Endothelial cell of hepatic sinusoid (primary cell): ENCODE results near the gene ELMOD3.

Experiments used
- in situ Hi-C: cut with HindIII; loops from 2 replicates; pipeline ENCODE4 v1.10.0; 2017; ENCODE audit warnings: low sequenced_read_pairs

ELMOD3 gene

DNA sequence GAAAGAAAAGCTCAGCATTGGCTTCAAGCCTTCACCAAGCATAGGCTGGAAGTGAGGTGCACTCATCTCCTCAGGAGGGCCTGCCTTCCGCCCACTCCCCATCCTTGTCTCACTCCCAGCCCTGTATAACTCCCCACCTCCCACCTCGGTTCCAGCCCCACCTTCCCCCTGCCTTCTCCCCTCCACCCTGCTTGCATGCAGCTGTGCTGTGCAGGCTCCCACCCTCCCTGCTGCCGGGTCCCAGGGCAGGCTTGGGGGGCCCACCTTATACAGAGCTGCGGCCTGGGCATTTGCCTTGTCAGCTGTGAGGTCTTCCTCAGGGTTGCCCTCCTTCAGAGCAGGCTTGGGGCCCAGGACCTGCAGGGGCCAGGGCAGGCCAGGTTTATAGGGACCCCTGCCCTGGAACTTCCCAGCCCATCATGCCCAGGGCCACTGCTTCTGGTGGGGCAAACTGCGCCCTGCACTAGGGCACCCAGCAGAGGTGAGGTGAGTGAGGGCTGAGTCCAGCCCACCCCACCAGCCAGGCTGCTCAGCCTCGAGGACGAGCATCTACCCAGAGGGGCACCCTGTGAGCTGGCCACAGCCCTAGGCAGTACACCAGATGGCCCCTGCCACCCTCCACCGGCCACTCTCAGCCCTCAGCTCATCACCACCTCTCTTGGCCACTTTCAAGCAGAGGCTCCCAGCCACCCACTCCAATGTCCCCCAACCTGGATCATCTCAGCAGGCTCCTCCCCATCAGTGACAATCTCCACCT is 44.0 kb downstream of the ELMOD3 start:
- in situ Hi-C loops: no loop called here

DNA sequence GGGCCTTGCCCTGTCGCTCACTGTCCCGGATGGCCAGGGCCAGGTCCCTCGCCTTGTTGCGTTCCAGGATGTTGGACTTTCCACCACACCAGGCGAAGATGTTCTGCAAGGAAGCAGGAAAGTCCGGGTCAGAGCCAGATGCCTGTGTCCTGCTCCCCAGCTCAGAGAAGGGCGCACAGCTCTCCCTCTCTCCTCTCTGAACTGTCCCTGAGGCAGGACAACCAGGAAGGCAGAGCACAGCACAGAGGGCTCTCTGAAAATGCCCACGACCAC is 44.5 kb downstream of the ELMOD3 start:
- in situ Hi-C loops: no loop called here

DNA sequence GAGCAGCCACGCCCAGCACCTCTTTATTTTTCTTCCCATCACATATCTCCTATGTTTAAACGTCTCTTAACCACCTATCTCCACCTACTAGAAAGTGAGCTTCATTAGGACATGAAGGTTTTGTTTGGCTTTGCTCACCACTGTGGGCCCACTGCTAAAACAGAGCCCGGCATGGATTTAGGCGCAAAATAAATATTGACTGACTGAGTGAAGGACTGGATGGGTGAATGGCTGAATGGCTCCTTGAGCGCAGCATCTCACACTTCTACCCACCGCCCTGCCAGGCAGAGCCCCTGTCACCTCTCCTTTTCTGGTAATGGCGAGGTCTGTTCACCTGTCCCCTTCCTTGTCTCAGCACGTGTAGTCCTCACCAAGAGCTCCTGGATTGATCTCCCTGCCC is 45.5 kb downstream of the ELMOD3 start:
- in situ Hi-C loops: no loop called here

DNA sequence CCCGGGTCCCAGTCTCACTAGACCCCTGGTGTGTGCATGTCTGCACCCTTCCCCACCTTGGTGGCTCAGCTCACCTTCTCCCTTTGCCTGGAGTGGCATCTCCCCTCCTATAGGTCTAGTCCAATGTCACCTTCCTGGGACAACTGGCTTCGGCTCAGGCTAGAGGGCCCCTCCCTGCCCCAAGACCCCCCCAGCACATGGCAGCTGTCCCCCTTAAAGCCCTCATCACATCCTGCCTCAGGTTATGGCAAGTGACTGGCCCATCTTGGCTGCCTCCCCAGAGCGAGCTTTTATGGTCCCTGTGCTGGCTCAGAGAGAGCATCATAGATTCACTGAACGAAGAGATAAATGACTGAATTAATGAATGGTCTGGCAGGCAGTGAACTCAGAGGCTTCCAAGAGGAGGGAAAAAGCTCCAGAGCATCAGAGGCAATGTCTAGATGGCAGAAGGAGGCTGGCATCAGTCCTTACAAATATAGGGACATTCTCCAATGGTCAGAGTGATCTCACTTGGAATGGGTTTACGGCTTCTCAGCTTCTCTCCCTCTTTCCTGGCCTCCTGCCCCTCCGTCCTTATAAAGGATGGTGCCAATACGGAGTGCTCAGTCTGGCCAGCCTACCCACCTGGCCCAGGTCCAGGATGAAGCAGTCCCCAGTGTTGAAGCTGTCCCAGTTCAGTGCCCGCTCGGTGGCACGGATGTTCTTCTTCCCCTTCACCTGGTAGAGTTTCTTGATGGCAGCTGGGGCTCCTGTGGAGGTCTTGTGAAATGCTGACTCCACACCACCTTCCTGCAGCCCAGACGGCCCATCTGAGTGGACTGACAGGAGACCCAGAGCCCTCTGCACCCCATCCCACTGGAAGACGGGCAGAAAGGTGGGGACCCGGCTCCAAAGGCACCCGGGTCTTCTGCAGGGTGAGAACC is 46.2 kb downstream of the ELMOD3 start:
- in situ Hi-C loops: no loop called here

DNA sequence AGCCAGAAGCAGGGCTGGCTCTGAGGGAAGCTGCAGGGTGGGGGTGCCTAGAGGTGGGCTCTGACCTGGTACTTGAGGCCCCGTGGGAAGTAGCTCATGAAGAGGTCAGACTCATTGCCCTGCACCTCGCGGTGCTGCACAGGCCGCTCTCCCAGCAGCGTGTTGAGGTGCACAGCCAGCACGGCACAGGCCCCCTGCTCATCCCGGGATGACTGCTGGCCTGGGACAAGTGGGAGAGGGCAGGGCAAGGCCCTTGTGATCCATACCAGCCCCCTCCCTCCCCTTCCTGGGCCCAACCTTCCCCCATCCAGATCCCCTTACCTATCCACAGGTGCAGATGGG is 46.9 kb downstream of the ELMOD3 start:
- in situ Hi-C loops: no loop called here

DNA sequence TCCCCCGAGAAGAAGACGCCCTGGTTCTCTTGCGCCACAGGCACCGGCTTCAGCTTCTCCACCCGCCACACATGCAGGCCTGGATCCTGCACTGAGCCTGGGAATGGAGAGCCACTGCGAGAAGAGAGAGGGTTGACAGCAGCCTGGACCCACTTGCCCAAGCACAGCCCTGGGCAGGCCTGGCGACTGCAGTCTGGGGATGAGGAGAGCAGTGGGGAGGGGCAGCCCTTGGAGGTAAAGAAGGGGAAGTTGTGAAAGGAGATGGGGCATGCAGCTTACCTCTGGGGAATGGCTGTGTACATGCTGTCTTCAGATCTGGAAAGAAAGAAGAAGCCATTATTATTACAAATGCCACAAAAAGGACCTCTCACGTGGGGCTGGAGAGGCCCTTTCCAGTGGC is 47.3 kb downstream of the ELMOD3 start:
- in situ Hi-C loops: no loop called here

DNA sequence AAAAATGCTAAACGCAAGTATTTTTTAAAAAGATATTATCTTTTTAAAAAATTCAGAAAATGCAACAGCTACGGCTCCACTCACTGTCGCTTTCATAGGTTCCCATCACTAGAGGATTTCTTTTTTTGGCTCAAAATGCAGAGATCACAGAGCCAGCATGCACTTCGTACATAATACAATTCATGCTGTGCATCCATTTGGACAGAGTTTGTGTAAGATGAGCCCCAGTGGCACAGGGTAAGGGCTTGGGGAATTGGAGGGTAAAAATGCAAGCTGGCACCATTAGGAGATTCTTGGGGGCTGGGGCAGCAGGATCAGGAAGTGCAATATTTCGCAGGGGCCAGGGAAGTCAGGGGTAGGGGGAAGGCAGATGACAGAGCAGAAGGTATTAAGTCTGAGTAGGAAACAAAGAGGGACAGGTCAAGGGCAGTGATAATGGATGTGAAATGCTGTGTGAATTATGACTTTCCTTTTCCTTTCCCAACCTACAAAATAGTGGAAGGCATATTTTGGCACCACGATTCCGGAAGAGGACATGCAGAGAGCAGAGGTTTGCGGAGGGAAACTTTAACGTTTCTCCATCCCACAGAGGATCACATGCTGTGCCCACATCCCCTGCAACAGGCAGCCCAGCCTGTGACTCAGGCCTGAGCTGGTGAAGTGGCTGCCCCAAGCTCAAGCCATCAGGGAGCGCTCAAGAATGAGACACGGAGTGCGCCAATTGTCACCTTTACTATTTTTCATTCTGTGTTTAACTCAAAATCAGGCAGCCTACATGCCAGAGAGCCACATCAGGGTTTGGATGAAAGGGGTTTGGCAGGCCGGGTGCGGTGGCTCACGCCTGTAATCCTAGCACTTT is 50.9 kb downstream of the ELMOD3 start:
- in situ Hi-C loops: no loop called here

DNA sequence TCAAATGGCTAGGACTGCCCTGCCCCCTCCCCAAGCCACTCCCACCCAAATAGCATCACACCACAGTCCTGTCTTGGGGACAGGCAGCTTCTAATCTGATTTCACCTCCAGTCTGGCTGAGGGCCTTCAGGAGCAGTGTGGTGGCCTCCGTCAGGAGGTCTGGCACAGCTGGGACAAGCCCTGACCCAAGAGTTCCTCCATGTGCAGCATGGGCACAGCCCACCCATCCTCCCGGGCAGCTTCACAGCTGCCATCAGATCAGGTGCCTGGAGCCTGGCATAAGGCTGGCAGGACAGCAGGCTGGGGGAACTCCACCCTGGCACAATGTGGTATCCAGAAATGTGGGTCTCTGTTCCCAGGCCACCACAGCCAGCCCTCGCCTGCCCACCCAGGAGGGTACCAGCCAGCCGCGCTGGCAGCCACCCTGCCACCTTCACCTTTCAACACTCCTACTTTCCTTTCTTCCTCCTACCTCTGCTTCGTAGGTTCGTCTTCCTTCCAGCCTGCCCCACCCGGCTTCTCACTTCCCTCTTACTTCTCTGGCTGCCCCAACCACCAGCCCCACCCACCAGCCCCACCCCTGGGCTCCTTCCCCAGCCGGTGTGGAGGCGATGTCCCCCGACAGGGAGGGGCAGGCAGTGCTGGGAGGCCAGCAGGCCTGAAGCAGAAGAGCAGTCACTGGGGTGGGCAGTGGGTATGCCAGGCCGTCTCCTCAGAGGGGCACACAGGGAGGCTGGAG is 55.4 kb downstream of the ELMOD3 start, which contains the start of gene CAPG:
CAPG (minus strand) TSS at position 522 of the 739 bp plus-strand sequence. CDS start 8,221 bp downstream, outside the sequence.
- in situ Hi-C loops: loop anchor here (5.0 kb wide), 2 partner anchors 83 to 127 kb away; partner anchors contain the start of genes MAT2A and TGOLN2

DNA sequence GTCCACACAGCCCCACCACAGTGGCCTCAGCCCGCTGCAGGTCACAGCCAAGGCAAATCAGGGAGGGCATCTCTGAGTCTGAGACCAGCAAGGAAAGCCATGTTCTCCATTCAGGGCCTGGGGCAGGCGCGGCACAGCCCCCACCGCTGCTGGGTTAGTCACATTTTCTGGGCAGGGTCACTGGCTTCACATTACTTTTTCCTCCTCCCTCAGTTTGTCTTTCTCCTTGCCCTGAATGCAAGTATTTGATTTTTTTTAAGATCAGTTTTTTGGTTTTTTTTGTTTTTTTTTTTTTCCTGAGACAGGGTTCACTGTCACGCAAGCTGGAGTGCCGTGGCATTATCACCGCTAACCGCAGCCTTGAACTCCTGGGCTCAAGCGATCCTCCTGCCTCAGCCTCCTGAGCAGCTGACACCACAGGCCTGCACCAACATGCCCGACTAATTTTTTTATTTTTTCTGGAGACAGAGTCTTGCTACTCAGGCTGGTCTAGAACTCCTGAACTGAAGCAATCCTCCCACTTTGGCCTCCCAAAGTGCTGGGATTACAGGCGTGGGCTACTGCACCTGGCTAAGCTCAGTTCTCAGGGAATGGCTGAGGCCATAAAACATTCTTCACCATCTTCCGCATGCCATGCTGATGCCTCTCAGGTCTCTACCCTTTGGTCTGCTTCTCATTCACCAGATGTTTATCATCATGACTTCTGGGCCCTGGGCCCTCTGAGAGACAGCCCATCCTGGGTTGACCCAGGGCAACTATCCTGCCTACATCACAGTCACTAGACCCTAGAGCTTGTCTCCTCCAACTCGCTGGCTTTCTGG is 56.2 kb downstream of the ELMOD3 start:
- in situ Hi-C loops: loop anchor here (5.0 kb wide), 2 partner anchors 83 to 127 kb away; partner anchors contain the start of genes MAT2A and TGOLN2

DNA sequence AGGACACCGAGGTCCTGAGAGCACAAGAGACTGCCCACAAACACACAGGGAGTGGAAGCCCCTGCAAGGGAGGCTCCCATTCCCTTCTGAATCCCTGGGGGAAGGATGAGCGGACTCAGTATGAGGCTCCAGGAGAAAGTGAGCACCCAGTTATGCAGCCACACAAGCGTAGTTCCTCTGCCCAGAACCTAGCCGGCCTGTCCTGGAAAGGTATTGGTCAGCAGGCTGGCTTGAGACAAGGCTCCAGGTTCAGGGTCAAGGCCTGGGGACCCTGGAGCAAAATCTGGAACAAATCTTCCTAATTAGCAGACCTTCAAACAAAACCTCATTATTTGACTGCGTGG is 56.8 kb downstream of the ELMOD3 start:
- in situ Hi-C loops: loop anchor here (5.0 kb wide), 2 partner anchors 84 to 126 kb away; partner anchors contain the start of genes MAT2A and TGOLN2

DNA sequence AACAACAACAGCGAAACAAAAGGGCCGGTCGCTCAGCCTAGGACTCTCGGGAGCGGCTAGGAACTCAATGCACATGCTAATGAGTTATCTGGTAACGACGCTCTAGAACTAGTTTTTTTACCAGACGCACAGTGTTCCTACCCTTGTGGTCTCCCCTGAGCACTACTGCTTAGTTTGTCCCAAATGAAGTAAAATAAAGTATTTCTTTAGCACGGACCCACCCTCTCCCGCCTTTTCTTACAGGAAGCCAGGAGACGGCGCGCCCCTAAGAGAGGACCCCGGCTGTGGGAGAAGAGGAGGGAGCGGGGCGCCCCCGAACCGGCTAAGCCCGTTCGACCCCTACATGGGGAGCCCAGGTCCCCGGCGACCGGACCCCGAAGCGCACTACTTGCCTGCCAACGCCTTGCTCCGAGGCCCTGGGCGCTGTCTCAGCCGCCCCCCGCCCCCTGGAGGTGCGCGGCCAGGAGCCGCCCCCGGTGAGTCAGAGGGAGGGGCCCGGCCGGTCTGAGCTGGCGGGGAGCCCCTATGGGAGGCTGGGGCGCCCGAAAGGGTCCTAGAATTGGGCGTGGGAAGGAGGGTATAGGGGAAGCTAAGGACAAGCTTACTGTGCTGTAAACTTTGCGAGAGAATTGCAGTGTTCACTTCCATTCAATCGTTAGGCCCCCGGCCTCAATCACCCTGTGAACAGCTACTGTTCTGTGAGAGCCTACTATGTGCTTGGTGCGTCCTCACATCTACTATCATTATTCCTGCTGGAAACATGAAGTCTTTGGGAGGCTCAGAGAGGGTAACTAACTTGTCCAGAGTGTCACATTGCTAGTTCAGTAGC is 59.2 kb downstream of the ELMOD3 start:
- in situ Hi-C loops: loop anchor here (5.0 kb wide), 2 partner anchors 87 to 123 kb away; partner anchors contain the start of genes MAT2A and TGOLN2

DNA sequence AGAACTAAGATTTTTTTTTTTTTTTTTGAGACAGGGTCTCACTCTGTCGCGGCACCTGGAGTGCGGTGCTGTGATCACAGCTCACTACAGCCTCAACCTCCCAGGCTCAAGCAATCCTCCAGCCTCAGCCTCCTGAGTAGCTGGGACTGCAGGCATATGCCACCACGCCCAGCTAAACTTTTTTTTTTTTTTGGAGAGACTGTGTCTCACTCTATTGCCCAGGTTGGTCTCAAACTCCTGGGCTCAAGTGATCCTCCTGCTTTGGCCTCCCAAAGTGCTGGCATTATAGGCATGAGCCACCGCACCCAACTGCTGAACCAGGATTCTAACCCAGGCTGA is 59.8 kb downstream of the ELMOD3 start:
- in situ Hi-C loops: loop anchor here (5.0 kb wide), 2 partner anchors 87 to 123 kb away; partner anchors contain the start of genes MAT2A and TGOLN2

DNA sequence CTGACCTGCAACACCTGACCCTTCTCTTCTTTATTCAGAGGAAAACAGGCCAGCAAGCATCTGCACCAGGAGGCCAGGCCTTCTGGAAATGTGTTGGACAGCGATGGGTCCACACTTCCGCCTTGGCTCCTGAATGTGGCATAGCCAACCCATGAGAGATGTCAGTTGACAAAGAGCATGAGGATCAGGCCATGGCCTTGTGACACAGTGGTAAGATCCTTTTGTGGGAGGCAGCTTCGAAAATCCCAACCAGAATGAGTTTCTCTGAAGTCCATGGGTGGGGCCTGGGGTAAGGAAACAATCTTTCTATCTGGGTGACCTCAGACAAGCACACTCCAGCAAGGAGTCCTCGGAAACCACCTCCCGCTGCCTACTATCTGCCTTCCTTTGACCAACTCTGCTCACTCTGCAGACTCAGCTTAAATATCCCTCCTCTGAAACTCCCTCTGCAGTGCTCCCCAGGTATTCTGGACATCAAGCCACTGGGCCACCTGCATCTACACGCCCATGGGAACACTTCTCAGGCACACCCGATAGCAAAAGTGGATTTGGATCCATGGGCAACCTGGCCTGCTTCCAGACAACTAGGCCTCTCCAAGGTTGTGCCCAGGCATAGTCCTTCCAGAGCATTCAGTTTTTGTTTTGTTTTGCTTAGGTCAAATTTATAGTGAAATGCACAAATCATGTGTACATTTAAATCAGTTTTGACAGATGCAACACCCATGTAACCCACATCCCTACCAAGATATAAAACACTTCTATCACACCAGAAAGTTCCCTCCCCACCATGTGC is 60.4 kb downstream of the ELMOD3 start:
- in situ Hi-C loops: loop anchor here (5.0 kb wide), 2 partner anchors 88 to 122 kb away; partner anchors contain the start of genes MAT2A and TGOLN2

DNA sequence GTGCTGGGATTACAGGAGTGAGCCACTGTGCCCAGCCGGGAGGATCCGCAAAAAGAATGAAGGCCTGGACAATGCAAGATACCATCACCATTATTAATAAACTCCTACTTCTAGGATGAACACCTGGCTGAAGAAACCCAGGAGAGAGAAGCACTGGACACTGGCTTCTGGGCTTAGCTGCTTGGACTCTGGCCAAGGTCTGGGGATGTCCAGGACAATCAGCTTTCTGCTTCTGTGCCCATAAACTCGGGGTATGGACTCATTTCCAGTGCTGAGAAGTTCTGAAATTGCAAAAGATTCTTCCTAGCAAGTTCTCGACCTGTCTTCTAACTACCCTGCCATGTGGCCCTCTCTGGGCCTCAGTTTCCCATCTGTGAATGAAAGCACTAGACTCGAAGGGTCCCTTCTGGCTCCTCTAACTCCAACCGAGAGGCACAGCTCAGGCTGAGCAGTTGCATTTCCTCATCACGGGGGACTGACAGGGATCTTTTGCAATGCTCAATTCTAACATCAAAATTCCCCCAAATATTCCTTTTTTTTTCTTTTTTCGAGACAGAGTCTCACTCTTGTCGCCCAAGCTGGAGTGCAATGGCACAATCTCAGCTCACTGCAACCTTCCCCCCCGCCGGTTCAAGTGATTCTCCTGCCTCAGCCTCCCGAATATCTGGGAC is 61.5 kb downstream of the ELMOD3 start:
- in situ Hi-C loops: no loop called here

DNA sequence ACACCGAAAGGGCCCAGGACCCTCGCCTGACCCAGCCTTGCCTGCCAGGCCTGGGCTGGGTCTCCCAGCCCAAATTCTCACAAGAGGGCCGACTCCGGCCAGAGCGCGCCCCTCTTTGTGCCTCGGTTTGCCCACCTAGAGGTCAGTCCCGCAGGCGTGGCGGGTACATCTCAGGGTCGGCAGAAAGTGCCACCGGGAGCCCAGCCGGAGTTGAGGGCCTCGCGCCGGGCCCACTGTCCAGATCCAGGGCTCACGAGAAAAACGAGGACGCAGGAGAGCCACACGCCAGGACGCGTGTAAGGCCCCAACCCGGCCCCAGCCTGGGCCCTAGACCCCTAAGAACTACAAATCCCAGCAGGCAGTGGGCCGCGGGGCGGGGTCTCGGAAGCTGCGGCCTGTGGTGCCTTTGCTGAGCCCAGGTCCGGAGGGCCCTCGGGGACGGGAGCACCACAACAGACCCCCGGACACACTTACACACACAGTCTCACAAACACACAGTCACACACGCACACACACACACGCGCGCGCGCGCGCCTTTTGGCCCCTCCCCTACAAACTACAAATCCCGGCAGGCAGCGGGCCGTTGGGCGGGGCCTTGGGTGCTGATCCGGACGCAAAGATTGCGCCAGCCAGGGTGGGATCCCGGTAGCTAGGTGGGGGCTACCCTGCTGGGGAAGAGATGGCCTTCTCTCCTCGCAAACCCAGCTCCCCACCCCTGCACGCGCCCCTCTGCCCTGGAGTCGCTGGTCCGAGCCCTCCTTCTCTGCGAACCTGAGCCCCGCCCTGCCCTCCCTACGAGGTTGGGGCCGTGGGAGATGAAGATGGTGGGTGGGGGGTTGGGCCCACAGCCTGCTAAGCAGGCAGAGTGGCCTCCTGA is 63.8 kb downstream of the ELMOD3 start, which contains the start of gene SH2D6:
SH2D6 (plus strand) TSS at position 583 of the 877 bp plus-strand sequence. CDS start 10,752 bp downstream, outside the sequence.
- in situ Hi-C loops: no loop called here

DNA sequence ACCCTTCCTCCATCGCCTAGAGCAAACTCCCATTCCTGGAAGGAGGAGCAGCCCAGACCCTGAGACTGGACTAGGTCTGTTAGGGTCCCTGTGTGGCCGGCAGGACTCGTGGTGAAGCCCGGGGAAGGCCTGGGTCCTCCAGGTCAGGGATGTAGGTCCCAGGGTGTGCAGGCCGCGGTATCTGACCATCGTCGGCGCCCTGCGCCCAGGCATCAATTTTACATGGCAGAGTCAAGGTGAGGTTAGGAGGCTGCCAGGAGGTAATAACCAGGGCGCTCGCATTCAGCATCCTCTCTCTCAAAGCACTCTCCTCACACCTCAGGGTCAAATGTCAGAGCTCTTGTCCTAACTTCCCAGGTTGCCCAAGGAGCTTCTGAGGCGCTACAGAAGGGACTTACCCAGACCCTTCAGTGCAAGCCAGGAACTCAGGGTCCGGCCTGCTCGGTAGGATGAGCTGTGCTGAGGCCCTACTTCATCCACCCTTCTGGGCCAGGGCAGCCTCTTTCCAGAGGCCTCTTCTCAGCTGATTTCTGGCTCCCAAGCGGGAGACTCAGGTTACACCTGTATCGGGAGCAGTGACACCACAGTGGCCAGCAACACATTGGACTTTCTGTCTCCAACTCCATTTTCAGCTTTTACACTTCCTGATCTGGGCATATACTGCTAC is 64.6 kb downstream of the ELMOD3 start:
- in situ Hi-C loops: no loop called here
